Gastroesophageal sphincter (tissue), 3 donors: Measurements from ENCODE around the gene FAM50B.
A peak's percentile ranks its signal among the peaks of the same experiment; 100 is the strongest.

Experiments
- CTCF ChIP-seq, 4 experiments: fragments of 200-600 bp in 2 of 4; fragments of 450-650 bp in 2 of 4; sonication (generic) in 1 of 4; IDR thresholded peaks; one replicate each; pipeline ENCODE4 v1.5.1; 2017 to 2019; ENCODE audit warnings: antibody characterized with exemption in 4 of 4, mild to moderate bottlenecking in 2 of 4, moderate library complexity in 2 of 4
- EP300 ChIP-seq: sonication (generic); formaldehyde crosslinking; IDR thresholded peaks from one replicate; pipeline ENCODE4 v1.6.1; 2017; ENCODE audit warnings: antibody characterized with exemption, mild to moderate bottlenecking
- POLR2A ChIP-seq, 2 donors: fragments of 450-650 bp; IDR thresholded peaks; one replicate each; pipeline ENCODE4 v1.6.1; 2017; ENCODE audit warnings: antibody characterized with exemption in 2 of 2, mild to moderate bottlenecking in 2 of 2, moderate library complexity in 1 of 2
- POLR2AphosphoS5 ChIP-seq: sonication (generic); formaldehyde crosslinking; IDR thresholded peaks from one replicate; pipeline ENCODE4 v1.6.1; 2017; ENCODE audit warnings: antibody characterized with exemption

GRCh38 chr6:3887150-3887700 lies 38.1 kb downstream of the FAM50B start:
- peak; percentile 11 to 61 (median 44) for TF ChIP-seq CTCF (IDR thresholded peaks at IDR 0.05)
- TF ChIP-seq POLR2A (IDR thresholded peaks at IDR 0.05): no peak
- no peak for TF ChIP-seq POLR2AphosphoS5
- no peak for TF ChIP-seq EP300
